NOMO-1 (cell line): ENCODE results near the gene FBXO38.
A peak's percentile ranks its signal among the peaks of the same experiment; 100 is the strongest.

Source experiments
- DNase-seq, 2 experiments: peaks; one replicate each; lab custom pipeline; 2025; ENCODE audit not compliant: unreplicated experiment in 2 of 2; lab: John Stamatoyannopoulos, UW

Gene FBXO38

DNA sequence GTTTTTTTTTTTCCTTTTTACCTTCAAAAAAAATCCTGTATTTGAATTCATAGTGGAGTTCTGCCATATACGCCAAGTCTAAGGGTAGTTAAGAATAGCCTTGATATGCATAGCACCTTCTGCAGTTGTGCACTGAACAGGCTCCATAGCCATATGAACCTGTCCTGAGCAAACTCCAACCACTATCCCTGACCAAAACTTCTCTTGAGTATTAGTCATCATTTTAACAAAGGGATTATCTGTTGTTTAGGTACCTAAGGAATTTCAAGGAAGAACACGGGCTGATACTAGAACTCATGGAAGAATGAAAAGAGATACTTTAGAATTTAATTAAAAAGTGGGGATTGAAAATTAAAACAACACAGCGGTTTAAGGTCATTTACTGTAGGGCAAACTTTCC, 1.9 kb upstream of the FBXO38 start:
- DNase-seq = no peak

DNA sequence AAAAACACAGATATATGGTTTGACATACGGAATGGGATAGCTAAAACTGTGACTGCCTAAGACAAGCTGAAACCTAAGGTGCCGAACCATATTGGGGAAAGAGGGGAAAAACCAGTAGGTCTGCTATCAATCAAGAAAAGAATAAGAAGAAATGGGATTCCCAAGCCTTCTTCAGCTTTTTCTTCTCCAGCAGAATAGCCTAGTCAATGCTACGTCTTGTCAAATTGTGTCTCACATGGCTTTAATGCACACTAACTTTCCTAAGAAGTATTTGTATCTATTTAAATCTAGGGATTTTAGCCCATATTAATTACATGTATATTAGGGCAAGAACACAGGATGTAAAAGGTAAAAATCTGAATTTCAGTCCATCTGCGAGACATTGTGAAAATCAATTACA, 797 bp upstream of the FBXO38 start:
- no peak for DNase-seq

DNA sequence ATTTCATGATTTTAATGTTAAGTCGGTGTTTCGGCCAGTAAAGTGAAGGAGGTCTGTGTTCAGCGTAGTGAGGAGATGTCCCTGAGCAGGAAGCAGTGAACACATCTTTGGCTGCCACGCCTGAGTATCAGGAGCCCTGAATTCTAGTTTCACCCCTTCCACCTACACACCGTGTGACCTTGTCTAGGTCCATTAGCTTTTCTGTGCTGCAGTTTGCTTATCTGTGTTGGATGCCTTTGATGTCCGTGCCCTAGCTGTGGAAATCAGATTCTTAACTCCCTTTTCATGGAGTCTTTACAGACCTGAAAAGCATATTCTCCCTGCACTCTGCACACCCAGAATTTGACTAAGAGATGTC, 601 bp downstream of the FBXO38 start:
- DNase-seq = no peak

DNA sequence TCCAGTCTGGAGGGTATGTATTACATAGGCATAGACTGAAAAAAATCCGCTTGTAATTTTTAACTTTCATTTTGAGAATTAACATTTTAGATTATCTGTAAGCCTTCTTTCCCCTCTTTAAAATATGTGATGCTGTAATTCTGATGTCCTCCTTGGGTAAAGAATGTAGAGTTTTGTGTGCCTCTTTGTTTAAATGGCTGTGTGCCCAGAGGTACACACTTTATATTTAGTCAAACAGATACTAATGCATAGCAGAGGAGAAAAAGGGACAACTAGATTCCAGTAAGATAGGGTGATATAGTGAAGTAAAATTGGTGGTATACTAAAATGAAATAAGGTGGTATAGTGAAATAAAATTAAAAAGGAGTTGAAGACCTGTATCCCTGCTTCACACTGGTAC, 1.3 kb downstream of the FBXO38 start:
- DNase-seq = no peak

DNA sequence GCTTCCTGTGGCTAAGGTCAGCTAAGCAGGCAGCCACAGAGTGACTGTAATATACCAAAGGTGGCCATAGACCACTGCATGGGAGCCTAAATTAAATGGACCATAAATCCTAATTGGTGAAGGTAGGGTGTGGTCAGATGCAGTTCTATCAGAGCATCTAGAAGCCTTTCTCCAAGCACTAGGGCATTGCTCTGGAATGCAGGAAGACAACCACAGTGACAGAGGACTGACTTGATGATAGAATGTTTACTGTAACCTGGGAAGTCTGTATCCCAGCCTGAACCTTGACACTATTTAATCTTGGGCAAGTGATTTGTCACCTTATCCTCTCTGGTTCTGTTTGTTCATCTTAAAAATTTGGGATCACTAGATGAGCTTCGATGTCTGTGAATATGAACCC, 2.3 kb downstream of the FBXO38 start:
- no peak for DNase-seq

DNA sequence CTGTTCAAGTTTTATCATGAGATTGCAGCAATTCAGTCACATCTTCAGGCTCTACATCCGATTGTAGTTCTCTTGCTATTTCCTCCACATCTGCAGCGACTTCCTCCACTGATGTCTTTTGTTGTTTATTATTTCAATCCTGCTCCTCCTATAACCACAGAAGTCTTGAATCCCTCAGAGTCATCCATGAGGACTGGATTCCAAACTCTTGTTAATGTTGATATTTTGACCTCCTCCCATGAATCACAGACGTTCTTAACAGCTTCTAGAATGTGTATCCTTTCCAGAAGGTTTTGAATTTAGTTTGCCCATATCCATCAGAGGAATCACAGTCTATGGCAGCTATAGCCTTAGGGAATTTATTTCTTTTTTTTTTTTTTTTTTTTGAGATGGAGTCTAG, 3.6 kb downstream of the FBXO38 start:
- no peak for DNase-seq

DNA sequence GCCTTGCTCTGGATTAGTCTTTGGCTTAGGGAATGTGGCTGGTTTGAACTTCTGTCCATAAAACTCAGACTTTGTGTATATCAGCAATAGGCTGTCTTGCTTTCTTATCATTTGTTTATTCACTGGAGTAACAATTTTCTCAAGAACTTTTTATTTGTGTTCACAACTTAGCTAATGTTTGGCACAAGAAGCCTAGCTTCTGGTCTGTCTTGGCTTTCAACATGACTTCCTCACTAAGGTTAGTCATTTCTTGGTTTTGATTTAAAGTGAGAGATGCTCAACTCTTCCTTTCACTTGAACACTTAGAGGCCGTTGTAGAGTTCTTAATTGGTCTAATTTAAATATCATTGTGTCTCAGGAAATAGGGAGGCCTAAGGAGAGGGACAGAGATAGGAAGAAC, 4.9 kb downstream of the FBXO38 start:
- DNase-seq = no peak

DNA sequence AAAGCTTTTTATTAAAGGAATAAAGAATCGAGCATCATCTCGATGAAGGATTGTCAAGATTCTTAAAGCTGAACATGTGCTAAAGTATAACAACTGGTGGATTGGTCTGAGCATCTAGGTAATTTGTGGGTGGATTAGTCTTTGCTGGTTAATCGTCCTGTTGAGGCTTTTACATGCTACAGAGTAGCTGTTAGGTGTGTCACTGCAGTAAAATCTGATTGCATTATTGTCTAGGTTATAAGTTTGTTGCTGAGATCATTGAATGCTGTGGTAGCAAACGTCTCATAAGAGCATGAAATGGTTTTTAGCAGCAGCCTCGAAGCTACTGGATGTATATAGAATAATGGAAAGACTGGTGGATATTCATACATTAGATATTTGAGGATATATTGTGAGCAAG, 7.2 kb downstream of the FBXO38 start:
- DNase-seq = no peak

DNA sequence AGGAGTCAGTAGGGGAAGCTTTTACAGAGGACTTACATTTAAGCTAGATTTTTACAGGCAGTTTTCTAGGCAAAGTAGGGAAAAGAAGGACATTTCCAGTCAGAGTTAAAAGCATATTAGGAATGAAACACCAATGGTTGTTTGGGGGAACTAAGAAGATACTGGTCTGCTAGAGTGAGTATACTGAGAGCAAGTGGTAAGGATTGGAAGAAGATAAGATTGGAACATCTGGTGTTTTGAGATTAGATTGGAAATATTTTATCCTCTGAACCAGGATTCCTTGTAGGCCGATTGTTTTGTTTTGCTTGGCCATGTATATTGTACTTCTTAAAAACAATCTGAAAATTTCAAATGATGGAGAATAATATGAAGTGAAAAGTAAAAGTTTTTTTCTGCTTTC, 7.7 kb downstream of the FBXO38 start:
- no peak for DNase-seq

DNA sequence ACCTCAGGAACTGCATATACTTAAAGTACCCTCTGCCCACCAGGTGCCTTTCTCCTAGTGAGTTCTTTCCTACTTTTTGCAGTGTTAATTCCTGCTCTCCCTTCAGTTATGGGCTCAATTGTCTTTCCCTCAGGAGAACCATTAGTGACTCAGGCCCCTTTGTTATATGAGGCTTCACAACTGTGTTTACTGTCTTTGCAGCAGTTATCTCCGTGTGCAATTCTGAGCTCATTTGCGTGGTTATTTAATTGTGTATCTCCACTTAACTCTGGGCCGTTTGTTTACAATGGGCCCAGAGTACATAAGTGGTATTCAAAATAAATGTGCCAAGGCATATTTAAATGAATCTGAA, 9.6 kb downstream of the FBXO38 start:
- DNase-seq = no peak

DNA sequence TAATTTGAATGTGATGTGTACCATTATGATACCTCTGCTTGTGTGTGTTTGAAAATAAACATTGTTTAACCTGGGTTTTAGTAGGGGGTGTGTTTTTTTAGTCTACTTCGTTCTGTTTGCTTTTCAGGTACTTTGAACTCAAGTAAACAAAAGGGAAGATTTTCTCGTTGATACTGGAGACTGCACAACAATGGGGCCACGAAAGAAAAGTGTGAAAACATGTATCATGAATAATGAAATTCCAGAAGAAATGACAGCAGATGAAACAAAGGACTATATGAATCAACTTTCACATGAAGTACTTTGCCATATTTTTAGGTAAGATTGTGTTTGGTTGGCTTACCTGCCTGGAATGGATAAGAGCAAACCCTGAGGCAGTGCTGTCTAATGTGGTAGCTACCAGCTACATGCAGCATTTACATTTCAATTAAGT, 10.8 kb downstream of the FBXO38 start:
- DNase-seq = no peak

DNA sequence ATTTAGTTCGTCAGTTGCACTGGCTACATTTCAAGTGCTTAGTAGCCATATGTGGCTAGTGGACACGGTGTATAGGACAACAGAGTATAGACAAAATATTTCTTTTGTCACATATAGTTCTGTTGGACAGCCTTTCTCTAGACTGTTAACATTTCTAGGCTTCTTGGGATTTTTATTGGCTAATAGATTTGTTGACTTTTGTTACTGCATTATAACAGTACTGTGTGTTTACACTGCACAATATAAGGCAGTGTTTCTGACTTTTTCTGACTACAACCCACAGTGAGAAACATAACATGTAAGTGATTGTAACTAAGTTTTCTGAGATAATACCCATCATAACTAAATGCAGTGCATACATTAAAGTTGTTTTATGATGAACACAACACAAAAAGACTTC, 11.3 kb downstream of the FBXO38 start:
- DNase-seq = no peak

DNA sequence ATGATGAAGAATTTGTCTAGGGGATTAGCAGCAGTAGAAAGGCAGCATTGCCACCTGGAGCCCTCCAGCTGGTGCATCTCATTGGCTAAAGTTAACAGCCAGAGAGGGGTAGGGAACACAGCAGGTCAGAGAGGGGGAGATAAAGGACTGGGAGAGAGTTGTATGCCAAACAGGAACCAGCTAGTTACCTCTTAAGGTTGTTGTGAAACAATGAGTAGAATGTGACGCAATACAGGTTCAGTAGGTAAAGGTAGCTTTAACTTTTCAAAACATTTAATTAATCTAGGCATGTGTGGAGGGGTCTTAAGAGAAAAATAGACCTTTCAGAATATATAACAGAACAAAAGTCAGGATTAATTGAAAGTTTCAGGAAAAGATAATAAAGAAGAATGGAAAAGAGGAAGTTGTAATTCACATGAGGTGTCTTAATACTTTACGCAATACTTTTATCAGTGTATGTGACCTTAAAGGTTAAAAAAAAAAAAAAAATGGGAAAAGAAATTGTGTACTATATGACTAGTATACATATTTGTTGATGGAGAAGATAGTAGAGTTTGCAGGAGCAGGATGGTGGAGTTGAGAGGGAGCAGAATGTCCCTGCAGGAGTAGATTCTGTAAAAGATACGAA, 14.3 kb downstream of the FBXO38 start:
- DNase-seq = peak; percentile 34 to 79

DNA sequence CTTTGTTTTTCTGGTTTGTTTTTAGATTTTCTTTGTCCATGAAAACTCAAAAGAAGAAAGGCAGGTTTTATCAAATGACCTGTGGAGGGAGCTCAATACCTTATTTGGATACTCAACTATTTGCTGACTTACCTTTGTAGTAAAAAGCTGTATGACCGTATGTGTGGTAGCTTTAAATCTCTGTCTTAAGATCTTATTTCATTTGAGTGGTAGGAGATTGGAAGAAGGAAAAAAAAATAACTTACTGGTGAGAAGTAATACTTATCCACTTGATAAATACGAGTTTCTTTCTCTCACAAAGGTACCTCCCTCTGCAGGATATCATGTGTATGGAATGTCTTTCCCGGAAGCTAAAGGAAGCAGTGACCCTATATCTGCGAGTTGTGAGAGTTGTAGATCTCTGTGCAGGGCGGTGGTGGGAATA, 15.0 kb downstream of the FBXO38 start:
- DNase-seq = no peak

DNA sequence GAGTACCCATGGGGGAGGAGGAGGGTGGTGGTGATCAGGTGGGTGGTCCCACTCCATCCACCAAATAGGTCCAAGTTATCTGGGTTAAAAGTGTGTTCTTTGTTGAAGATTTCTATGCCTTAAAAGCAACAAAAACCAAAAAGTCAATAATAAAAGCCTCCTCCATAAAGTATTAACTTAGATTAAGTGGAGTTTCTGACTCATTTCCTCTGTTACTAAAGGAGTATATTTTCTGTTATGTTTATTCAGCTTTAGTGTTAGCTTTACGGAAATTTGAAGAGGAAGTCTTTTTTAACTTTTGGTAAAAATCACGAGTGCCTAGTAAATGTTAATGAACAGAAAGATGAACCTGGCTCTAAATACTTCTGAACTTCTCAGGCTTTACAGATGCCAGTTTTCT, 17.8 kb downstream of the FBXO38 start:
- DNase-seq = peak; percentile 7 to 71

DNA sequence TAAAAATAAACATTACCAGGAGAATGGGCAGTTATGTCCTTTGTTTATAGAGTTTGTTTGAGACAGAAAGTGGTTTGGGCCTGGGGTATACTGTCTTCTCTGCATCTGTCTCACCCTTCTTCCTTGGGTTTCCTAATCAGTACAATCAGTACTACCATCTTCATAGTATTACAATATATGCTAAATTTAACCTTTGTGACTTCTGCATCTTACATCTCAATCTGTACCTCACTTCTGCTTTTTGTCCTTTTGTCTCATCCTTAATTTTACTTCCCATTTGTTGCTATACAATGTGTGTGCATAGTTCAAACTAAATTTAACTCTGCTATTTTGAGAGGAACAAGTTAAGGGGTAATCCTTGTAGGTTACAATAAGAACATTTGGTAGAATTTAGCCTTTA, 19.6 kb downstream of the FBXO38 start:
- DNase-seq = peak; percentile 73 to 98

DNA sequence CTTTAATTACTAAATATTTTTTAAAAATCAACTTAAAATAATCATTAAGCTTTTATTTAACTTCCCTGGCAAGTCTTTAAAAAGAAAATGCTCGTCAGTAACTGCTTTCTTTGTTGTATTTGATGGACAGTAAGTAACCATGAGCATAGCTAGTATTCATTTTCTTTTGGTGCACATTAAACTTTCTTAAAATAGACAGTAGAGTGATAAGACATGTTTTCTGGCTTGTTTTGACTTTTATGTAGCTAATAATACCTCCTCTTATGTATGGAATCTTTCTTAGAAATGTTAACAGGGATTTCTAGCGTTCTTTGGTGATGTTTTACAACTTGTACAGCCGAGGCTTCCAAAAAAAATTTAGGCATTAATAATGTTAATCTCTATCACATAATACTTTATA, 22.6 kb downstream of the FBXO38 start:
- no peak for DNase-seq

DNA sequence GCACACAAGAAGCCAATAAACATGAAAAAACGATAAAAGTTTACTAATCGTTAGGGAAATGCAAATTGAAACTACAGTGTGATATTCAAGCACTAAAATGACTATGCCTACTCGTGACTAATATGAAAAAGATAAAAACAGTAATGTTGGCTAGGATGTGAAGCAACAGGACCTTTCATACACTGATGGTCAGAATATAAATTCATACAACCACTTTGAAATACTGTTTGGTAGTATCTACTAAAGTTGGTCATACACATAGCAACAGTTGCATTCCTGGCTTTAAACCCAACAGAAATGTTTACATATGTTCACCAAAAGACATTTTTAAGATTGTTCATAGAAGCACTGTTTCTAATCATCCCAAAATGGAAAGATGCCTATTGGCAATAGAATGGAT, 24.3 kb downstream of the FBXO38 start:
- no peak for DNase-seq

DNA sequence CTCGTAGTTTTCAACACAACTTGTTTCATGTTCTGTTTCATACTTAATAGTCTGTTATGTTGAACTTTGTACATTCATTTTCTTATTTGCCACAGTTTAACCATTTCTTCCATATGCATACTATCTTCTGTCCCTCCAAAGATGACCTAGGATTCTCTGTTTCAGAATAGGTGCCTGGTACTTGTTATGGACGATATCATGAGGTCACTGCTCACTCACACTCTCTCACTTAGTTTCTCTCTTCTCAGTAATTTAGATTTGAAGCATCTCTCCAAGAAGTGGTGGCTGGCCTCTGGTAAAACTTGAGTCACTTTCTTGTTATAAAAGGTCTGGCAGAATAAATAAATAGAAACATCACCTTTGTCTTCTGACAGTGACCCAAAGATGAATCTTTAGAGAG, 28.4 kb downstream of the FBXO38 start:
- no peak for DNase-seq

DNA sequence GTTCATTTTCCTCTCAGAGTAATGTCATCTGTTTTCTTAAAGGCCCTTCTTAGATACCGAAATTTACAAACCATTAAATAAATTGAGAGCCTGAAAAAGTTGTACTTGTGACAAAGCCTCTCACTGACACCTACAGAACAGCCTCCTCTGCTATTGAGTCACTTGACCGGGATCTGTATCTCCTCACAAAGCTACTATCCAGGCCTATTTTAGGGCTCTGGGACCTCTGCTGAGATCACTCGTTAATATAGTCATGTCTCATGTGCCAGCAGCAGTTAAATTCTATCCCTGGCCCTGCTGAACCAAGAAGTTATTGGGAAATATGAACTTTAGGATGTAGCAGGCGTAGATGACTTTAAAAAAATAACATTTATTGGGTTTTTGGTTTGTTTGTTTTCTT, 31.1 kb downstream of the FBXO38 start:
- DNase-seq = no peak

DNA sequence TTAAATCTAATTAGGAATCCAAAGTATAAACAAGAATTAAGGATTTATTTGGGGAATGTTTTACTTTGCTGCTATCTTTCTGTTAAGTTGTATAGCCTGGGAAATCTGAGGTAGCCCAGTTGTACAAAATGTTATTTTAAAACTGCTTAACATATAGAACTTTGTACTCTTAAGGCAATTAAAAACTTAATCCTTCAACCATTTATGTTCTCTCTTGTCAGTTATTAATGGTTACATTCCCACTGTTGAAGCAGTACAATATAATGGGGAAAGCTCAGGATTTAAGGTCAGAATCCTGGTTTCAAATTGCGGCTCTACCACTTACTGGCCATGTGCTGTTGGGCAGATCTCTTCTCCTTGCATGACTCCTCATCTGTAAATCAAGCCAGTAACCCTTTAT, 32.7 kb downstream of the FBXO38 start:
- no peak for DNase-seq

DNA sequence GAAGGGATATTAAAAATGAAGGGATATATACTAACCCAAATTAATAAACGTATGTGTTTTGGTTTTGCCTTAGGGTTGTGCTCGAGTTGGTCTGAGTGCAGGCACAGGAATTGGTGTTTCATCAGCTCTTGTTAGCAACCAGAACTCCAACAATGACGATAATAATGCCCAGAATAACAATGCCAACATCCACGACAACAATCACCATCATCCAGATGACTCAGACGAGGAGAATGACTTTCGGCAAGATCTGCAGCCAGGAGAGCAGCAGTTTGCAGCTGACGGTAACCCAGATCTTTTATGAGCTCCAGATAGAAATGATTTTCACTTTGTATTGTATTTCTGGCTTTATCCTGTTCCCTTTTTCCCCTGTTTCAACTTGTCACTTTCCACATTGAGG, 33.2 kb downstream of the FBXO38 start:
- DNase-seq = no peak

DNA sequence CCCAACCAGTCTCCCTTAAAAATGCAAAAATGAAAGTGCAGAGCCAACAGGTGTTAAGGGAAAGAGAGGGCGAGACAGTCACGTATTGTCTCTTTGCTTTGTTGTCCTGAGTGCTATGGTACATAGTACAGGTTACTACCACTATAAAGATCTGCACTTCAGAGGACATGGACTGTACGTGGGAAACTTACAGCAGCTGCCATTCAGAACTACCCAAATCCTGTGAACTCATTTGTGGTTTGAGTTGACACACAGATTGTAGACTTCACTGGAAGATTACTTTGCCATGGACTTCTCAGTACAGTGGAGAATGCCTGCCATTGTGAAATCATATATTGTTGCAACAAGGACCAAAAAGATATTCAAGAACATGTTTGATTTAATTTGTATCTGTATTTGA, 34.8 kb downstream of the FBXO38 start:
- DNase-seq = no peak

DNA sequence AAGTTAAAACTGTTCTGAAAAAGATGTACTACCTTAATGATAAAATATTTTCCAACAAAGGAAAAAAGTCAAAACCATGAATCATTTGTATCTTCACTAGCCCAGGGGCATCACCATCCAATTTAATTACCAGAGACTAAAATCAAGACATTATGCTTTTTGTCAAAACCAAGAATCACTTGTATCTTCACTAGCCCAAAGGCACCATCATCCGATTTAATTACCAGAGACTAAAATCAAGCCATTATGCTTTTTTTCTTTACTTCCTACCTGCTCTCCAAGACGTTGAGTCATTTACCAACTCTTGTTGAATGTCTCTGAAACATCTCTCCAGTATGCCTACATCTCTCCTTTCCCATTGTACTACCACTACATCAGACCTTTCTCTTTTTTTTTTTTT, 37.9 kb downstream of the FBXO38 start:
- DNase-seq = no peak
